Fibroblast of lung (primary cell): Measurements from ENCODE around the gene OARD1. TPM values are rescaled to one million over a fixed set of nuclear protein-coding genes. Genes with fewer than 3 reads are reported as not detected.

ENCODE experiments used
- DNase-seq, 2 donors: peaks; one replicate each; pipeline versions ENCODE4 v3.0.0 to v3.0.0-alpha.2; 2010; ENCODE audit warnings: low read depth in 2 of 2
- H2AFZ ChIP-seq: 2 replicates; pipeline ENCODE4 v1.5.1; 2012; ENCODE audit warnings: low read length, control low read depth, inconsistent platforms
- H3K27ac ChIP-seq: 2 replicates; pipeline ENCODE4 v1.5.1; 2011; ENCODE audit warnings: low read length, control low read depth; ENCODE audit not compliant: insufficient read depth
- H3K27me3 ChIP-seq: 2 replicates; pipeline ENCODE4 v1.5.1; 2011; ENCODE audit warnings: mild to moderate bottlenecking, low read length; ENCODE audit not compliant: control insufficient read depth, insufficient read depth
- H3K36me3 ChIP-seq: 2 replicates; pipeline ENCODE4 v1.5.1; 2011; ENCODE audit warnings: low read length; ENCODE audit not compliant: control insufficient read depth, insufficient read depth
- H3K4me1 ChIP-seq: 2 replicates; pipeline ENCODE4 v1.5.1; 2011; ENCODE audit warnings: low read length; ENCODE audit not compliant: control insufficient read depth, insufficient read depth; ENCODE audit errors: extremely low read depth
- H3K4me2 ChIP-seq: 2 replicates; pipeline ENCODE4 v1.5.1; 2011; ENCODE audit warnings: low read length, control low read depth; ENCODE audit not compliant: insufficient read depth; ENCODE audit errors: extremely low read depth
- H3K4me3 ChIP-seq, 4 experiments: fragments of 200-600 bp in 1 of 4; sonication (generic) in 1 of 4; replicated peaks in 1 of 4; 2 replicates each; pipeline ENCODE4 v1.5.1; 2011 to 2016; ENCODE audit warnings: low read length in 4 of 4, low read depth in 3 of 4, mild to moderate bottlenecking in 3 of 4, control low read depth in 2 of 4, inconsistent platforms in 1 of 4, mixed read lengths in 1 of 4; ENCODE audit not compliant: insufficient read depth in 1 of 4; ENCODE audit errors: control extremely low read depth in 1 of 4
- H3K79me2 ChIP-seq: 2 replicates; pipeline ENCODE4 v1.5.1; 2012; ENCODE audit warnings: mild to moderate bottlenecking, low read length, inconsistent platforms; ENCODE audit not compliant: control insufficient read depth, insufficient read depth
- H3K9ac ChIP-seq: 2 replicates; pipeline ENCODE4 v1.5.1; 2011; ENCODE audit warnings: mild to moderate bottlenecking, low read length, control low read depth; ENCODE audit not compliant: insufficient read depth
- H3K9me3 ChIP-seq: 2 replicates; pipeline ENCODE4 v1.5.1; 2012; ENCODE audit warnings: low read depth, low read length; ENCODE audit not compliant: control insufficient read depth, insufficient read depth
- H4K20me1 ChIP-seq: 2 replicates; pipeline ENCODE4 v1.5.1; 2011; ENCODE audit warnings: low read length; ENCODE audit not compliant: control insufficient read depth, insufficient read depth; ENCODE audit errors: extremely low read depth
- EZH2 ChIP-seq: IDR thresholded peaks from 2 replicates; pipeline ENCODE4 v1.5.1; 2012; ENCODE audit warnings: low read length, control low read depth, mild to moderate bottlenecking; ENCODE audit errors: missing control alignments
- polyA plus RNA-seq, 2 donors: library from polyadenylated mRNA; depleted of rRNA in 1 of 2; stranded (reverse) in 1 of 2; unstranded in 1 of 2; fragments of >200 nt; gene quantifications; 2 replicates each; pipeline ENCODE4 v1.2.1, GENCODE V29; 2011 to 2012; ENCODE audit warnings: missing spikeins in 1 of 2
- total RNA-seq: library from RNA; depleted of rRNA; stranded (reverse); fragments of >200 nt; gene quantifications from 2 replicates; pipeline ENCODE4 v1.2.1, GENCODE V29; 2014
- TF ChIP-seq, protein P1 (sequence below), 2 donors: IDR thresholded peaks in 1 of 2; conservative IDR thresholded peaks in 1 of 2; 1 replicate in 1 of 2; 2 replicates in 1 of 2; pipeline ENCODE4 v1.5.1; 2011 to 2012; ENCODE audit warnings: low read length in 2 of 2, control low read depth in 1 of 2, inconsistent platforms in 1 of 2, low read depth in 1 of 2, mild to moderate bottlenecking in 1 of 2

Gene OARD1
- total and polyA plus RNA-seq, 2 donors (not counting 1 experiment from before 2014, with no cell fraction given): 9.8 to 12.4 TPM

DNA sequence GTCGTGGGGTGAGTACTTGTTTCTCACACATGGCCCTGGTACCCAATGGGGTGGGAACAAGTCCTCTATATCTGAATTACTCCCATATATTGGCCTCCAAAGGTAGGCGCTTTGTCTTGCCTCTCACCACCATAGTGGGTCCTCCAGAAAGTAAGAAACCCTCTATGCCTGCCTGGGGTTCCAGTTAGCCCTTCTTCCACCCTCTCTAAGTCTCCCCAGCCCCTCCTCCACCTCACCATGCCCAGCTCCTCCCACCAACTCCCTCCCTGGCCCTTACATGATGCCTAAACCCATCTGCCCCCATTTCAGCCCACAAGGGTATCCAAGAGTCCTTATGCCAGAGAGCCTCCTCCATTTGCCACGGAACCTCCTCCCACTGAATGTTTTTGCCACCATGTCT is 29.0 kb downstream of the OARD1 start:
- no peaks in the 10 kb centered on the region for H3K79me2 ChIP-seq
- H3K9ac ChIP-seq: no peak overlapping the region
- no peaks in the 10 kb centered on the region for H3K9me3 ChIP-seq
- H3K27ac ChIP-seq: no peak overlapping the region
- no peaks in the 10 kb centered on the region for H3K36me3 ChIP-seq
- no peaks in the 10 kb centered on the region for H3K4me1 ChIP-seq
- TF ChIP-seq, protein P1, sequence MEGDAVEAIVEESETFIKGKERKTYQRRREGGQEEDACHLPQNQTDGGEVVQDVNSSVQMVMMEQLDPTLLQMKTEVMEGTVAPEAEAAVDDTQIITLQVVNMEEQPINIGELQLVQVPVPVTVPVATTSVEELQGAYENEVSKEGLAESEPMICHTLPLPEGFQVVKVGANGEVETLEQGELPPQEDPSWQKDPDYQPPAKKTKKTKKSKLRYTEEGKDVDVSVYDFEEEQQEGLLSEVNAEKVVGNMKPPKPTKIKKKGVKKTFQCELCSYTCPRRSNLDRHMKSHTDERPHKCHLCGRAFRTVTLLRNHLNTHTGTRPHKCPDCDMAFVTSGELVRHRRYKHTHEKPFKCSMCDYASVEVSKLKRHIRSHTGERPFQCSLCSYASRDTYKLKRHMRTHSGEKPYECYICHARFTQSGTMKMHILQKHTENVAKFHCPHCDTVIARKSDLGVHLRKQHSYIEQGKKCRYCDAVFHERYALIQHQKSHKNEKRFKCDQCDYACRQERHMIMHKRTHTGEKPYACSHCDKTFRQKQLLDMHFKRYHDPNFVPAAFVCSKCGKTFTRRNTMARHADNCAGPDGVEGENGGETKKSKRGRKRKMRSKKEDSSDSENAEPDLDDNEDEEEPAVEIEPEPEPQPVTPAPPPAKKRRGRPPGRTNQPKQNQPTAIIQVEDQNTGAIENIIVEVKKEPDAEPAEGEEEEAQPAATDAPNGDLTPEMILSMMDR (conservative IDR thresholded peaks at IDR 0.05 in 1 of 2, IDR thresholded peaks at IDR 0.05 in 1 of 2; ENCODE audit: low read depth in 1 of 2, low read length in 2 of 2): no peak
- TF ChIP-seq EZH2: no peak
- no peak overlapping the region for H3K4me3 ChIP-seq
- H3K27me3 ChIP-seq: peaks cover 2% of the 10 kb centered on the region
- DNase-seq: no peak
- no peak overlapping the region for H2AFZ ChIP-seq
- no peak overlapping the region for H3K4me2 ChIP-seq
- H4K20me1 ChIP-seq: no peaks in the 10 kb centered on the region

DNA sequence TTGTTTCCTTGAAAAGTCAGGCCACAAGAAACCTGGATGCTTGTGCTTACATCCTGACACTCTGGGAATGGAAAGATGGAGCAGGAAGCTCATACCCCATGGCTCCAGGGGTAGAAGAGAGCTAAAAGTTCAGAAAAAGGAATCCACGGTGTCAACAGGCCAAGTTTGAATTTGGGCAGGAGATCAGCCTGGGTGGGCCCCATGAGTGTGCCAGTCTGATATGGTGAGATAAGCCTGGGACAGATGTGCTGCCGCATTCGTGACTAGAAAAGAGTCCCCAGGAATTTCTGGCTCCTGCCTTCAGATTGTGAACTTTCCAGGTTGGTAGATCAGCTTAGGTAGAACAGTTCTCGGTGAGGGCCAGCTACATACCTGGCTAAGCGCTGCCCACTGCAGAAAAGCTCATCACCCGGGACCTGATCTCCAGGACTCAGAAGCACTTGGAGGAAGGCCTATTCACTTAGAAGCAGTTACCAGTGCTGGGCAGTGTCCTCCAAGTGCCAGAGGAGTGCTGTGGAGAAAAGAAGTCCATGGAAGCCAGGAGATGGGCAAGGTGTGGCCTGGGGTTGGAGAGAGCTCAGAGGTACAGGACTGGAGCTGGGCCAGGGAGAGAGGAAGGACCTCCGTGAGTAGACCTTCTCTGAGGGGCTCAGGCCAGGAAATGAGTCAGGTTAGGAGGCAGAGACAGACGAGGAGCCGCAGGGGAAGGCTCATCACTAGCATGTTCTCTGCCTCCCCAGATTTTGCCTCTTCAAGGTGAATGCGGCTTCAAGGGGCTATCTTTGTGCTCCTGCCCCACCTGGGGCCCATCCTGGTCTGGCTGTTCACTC is 29.7 kb downstream of the OARD1 start, which contains the start of gene TSPO2:
Gene TSPO2, plus strand, starts transcription at position 242 of the 830 bp plus-strand sequence. Its CDS starts 519 bp downstream, at position 761.
- Histone ChIP-seq H2AFZ (no peak within 1 kb of the TSS), H3K36me3 (no peaks in the 10 kb centered on the region), H3K4me3 (no peak within 1 kb of the TSS), H3K27me3 (peaks cover 2% of the 10 kb centered on the region), H3K9ac (no peak within 1 kb of the TSS), H3K27ac (no peak within 1 kb of the TSS), H3K4me2 (no peak within 1 kb of the TSS), H3K4me1 (no peaks in the 10 kb centered on the region), H3K79me2 (no peaks in the 10 kb centered on the region), H4K20me1 (no peaks in the 10 kb centered on the region), H3K9me3 (no peaks in the 10 kb centered on the region)
- no peak for TF ChIP-seq EZH2
- TF ChIP-seq, protein P1 (conservative IDR thresholded peaks at IDR 0.05 in 1 of 2, IDR thresholded peaks at IDR 0.05 in 1 of 2; ENCODE audit: low read depth in 1 of 2, low read length in 2 of 2): no peak
- no peak for DNase-seq

DNA sequence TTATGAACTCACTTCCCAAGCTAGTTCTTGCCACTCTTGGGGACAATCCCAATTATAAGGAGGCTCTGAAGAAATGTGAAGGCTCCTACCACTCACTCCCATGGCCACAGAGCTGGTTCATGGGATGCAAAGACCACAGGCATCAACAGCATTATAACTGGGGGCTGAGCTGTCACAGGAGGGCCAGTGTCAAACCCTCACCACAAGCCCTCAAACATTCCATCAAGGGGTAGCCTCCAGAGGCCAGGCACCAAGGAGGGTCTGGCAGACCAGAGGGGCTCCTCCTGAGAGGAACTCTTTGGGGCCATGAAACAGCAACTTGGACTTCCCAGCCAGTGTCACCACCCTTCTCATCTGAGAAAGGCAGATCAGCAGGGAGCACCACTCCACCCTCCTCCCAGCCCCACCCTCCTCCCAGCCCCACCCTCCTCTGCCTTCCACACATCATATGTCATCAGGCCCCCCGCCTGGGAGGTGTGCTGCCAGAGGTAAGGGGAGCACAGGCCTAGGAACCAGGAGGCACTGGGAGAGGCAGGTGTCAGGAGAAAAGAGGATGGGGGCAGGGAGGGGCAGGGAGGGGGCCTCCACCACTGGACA is 31.1 kb downstream of the OARD1 start:
- no peak overlapping the region for H3K4me2 ChIP-seq
- no peaks in the 10 kb centered on the region for H3K4me1 ChIP-seq
- no peaks in the 10 kb centered on the region for H3K9me3 ChIP-seq
- no peak overlapping the region for H3K9ac ChIP-seq
- H3K79me2 ChIP-seq: no peaks in the 10 kb centered on the region
- no peak overlapping the region for H3K27ac ChIP-seq
- no peak overlapping the region for H3K4me3 ChIP-seq
- H3K36me3 ChIP-seq: no peaks in the 10 kb centered on the region
- no peak for DNase-seq
- H4K20me1 ChIP-seq: no peaks in the 10 kb centered on the region
- H3K27me3 ChIP-seq: no peaks in the 10 kb centered on the region
- TF ChIP-seq EZH2: no peak
- TF ChIP-seq, protein P1 (conservative IDR thresholded peaks at IDR 0.05 in 1 of 2, IDR thresholded peaks at IDR 0.05 in 1 of 2; ENCODE audit: low read depth in 1 of 2, low read length in 2 of 2): no peak
- H2AFZ ChIP-seq: no peak overlapping the region
